ENCODE data around the gene CACNA1D.

The CACNA1D gene

GRCh38 chr3:53486961-53487654 lies 7.3 kb upstream of the CACNA1D start:
- TF ChIP-seq CTCF (IDR thresholded peaks at IDR 0.05; ENCODE audit: insufficient read depth, missing control alignments): peak; percentile 4
- DNase-seq (ENCODE audit: insufficient read length, low spot score): no peak
- FAIRE-seq: no peak

- FAIRE-seq (no peak), DNase-seq (ENCODE audit: insufficient read length, low spot score) (no peak)
- TF ChIP-seq CTCF (IDR thresholded peaks at IDR 0.05; ENCODE audit: insufficient read depth, missing control alignments): no peak
Observed at GRCh38 chr3:53489386-53489785, 5.0 kb upstream of the CACNA1D start.

- no peak for TF ChIP-seq CTCF (IDR thresholded peaks at IDR 0.05; ENCODE audit: insufficient read depth, missing control alignments)
- DNase-seq (ENCODE audit: insufficient read length, low spot score) (no peak), FAIRE-seq (no peak)
Observed at GRCh38 chr3:53489787-53490458, 4.5 kb upstream of the CACNA1D start.

GRCh38 chr3:53490459-53490968 lies 3.9 kb upstream of the CACNA1D start:
- no peak for FAIRE-seq
- DNase-seq (ENCODE audit: insufficient read length, low spot score): no peak
- no peak for TF ChIP-seq CTCF (IDR thresholded peaks at IDR 0.05; ENCODE audit: insufficient read depth, missing control alignments)

GRCh38 chr3:53491276-53491675 lies 3.1 kb upstream of the CACNA1D start:
- no peak for TF ChIP-seq CTCF (IDR thresholded peaks at IDR 0.05; ENCODE audit: insufficient read depth, missing control alignments)
- DNase-seq (ENCODE audit: insufficient read length, low spot score): no peak
- FAIRE-seq: no peak

- FAIRE-seq: no peak
- TF ChIP-seq CTCF (IDR thresholded peaks at IDR 0.05; ENCODE audit: insufficient read depth, missing control alignments): no peak
Observed at GRCh38 chr3:53493595-53493962, 832 bp upstream of the CACNA1D start.

GRCh38 chr3:53495146-53495519 lies 722 bp downstream of the CACNA1D start:
- DNase-seq (ENCODE audit: insufficient read length, low spot score): no peak
- no peak for TF ChIP-seq CTCF (IDR thresholded peaks at IDR 0.05; ENCODE audit: insufficient read depth, missing control alignments)
- FAIRE-seq: no peak

More at GRCh38 chr3:53493595-53493962, 832 bp upstream of the CACNA1D start:
- DNase-seq (ENCODE audit: insufficient read length, low spot score): no peak

Measured in D721Med (cell line).